MM.1S (cell line): Measurements from ENCODE around the gene SLC25A25.

ENCODE experiments used
- DNase-seq: peaks from one replicate; pipeline ENCODE4 v3.0.0-alpha.2; 2015
- H2AFZ ChIP-seq: fragments of 300-600 bp; sonication (generic); 2 replicates; pipeline ENCODE4 v1.6.0; 2016; ENCODE audit warnings: antibody characterized with exemption, low read length
- H3F3A ChIP-seq: fragments of 300-600 bp; sonication (generic); 2 replicates; pipeline ENCODE4 v1.6.1; 2016; ENCODE audit warnings: mild to moderate bottlenecking, antibody characterized with exemption, low read length, moderate library complexity, mixed read lengths; ENCODE audit not compliant: insufficient read depth
- H3K27ac ChIP-seq: fragments of 300-600 bp; sonication (generic); 2 replicates; pipeline ENCODE4 v1.5.1; 2016; ENCODE audit warnings: mild to moderate bottlenecking, low read length
- H3K27me3 ChIP-seq: fragments of 300-600 bp; sonication (generic); replicated peaks from 2 replicates; pipeline ENCODE4 v1.6.0; 2016; ENCODE audit warnings: low read length; ENCODE audit not compliant: insufficient read depth
- H3K36me3 ChIP-seq: fragments of 300-600 bp; sonication (generic); replicated peaks from 2 replicates; pipeline ENCODE4 v1.6.1; 2016; ENCODE audit warnings: mild to moderate bottlenecking, low read length, mixed read lengths; ENCODE audit not compliant: insufficient read depth
- H3K4me1 ChIP-seq: fragments of 300-600 bp; sonication (generic); 2 replicates; pipeline ENCODE4 v1.6.1; 2016; ENCODE audit warnings: low read length, mixed read lengths
- H3K4me2 ChIP-seq: fragments of 300-600 bp; sonication (generic); 2 replicates; pipeline ENCODE4 v1.6.0; 2016; ENCODE audit warnings: low read depth, low read length
- H3K4me3 ChIP-seq: fragments of 300-600 bp; sonication (generic); 2 replicates; pipeline ENCODE4 v1.5.1; 2016; ENCODE audit warnings: low read length, mixed read lengths
- H3K79me2 ChIP-seq: fragments of 300-600 bp; sonication (generic); 2 replicates; pipeline ENCODE4 v1.6.1; 2016; ENCODE audit warnings: mixed run types, low read length, mixed read lengths
- H3K9ac ChIP-seq: fragments of 300-600 bp; sonication (generic); 2 replicates; pipeline ENCODE4 v1.6.1; 2016; ENCODE audit warnings: low read length, mixed read lengths
- H3K9me2 ChIP-seq: fragments of 300-600 bp; sonication (generic); replicated peaks from 2 replicates; pipeline ENCODE4 v1.6.1; 2016; ENCODE audit warnings: mild to moderate bottlenecking, low read length, mixed read lengths; ENCODE audit not compliant: insufficient read depth
- H3K9me3 ChIP-seq: fragments of 300-600 bp; sonication (generic); replicated peaks from 2 replicates; pipeline ENCODE4 v1.6.1; 2016; ENCODE audit warnings: mild to moderate bottlenecking, low read length, mixed read lengths; ENCODE audit not compliant: insufficient read depth
- H4K20me1 ChIP-seq: fragments of 300-600 bp; sonication (generic); 2 replicates; pipeline ENCODE4 v1.6.1; 2016; ENCODE audit warnings: mild to moderate bottlenecking, low read length, moderate library complexity, mixed read lengths; ENCODE audit not compliant: insufficient read depth
- CTCF ChIP-seq: fragments of 300-600 bp; sonication (generic); IDR thresholded peaks from 2 replicates; pipeline ENCODE4 v1.5.1; 2016; ENCODE audit warnings: antibody characterized with exemption, low read length, mixed read lengths
- EZH2 ChIP-seq: fragments of 300-600 bp; sonication (generic); optimal IDR thresholded peaks from 2 replicates; pipeline ENCODE3; 2017; ENCODE audit warnings: low read depth, mild to moderate bottlenecking, antibody characterized with exemption, low read length, mixed read lengths
- EZH2phosphoT487 ChIP-seq: fragments of 300-600 bp; sonication (generic); IDR thresholded peaks from 2 replicates; pipeline ENCODE4 v1.6.1; 2018; ENCODE audit warnings: antibody characterized with exemption, low read length

Gene SLC25A25

DNA sequence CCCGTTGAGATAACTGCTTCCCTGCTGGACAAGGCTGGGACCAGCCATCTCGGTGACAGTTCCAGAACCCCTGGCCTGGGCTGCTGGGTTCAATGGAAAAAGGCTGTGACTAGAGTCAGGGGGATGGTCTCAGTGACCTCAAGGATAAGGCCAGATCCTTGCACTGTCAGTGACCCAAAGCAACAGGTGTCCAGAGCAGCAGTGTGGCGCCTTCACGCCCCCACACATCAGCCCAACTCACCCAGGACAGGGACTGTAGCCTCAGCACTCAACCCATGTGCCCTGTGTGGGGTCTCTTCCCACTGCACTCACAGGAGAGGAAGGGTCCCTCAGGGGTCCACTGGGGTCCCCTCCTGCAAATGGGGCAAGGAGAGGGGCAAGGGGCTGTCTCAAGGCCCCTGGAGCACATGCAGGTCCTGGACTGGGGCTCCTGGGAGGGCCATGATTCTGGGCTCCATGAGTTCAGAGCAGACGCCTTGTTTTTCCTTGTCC is 80.5 kb downstream of the SLC25A25 start:
- H3K9ac ChIP-seq, result no peak overlapping the region
- no peak overlapping the region for H3K4me2 ChIP-seq
- H2AFZ ChIP-seq, result no peak overlapping the region
- H3K27me3 ChIP-seq, result peaks cover 7% of the 10 kb centered on the region; the same call in 1 of the 2 replicates
- no peak for TF ChIP-seq EZH2
- no peak for TF ChIP-seq CTCF
- H3K4me3 ChIP-seq, result no peak overlapping the region
- no peaks in the 10 kb centered on the region for H4K20me1 ChIP-seq
- H3K9me2 ChIP-seq, result no peaks in the 10 kb centered on the region
- H3K4me1 ChIP-seq, result no peaks in the 10 kb centered on the region
- DNase-seq, result no peak
- H3K9me3 ChIP-seq, result no peaks in the 10 kb centered on the region
- H3K79me2 ChIP-seq, result no peaks in the 10 kb centered on the region
- H3F3A ChIP-seq, result no peaks in the 10 kb centered on the region
- H3K27ac ChIP-seq, result no peak overlapping the region
- no peaks in the 10 kb centered on the region for H3K36me3 ChIP-seq

DNA sequence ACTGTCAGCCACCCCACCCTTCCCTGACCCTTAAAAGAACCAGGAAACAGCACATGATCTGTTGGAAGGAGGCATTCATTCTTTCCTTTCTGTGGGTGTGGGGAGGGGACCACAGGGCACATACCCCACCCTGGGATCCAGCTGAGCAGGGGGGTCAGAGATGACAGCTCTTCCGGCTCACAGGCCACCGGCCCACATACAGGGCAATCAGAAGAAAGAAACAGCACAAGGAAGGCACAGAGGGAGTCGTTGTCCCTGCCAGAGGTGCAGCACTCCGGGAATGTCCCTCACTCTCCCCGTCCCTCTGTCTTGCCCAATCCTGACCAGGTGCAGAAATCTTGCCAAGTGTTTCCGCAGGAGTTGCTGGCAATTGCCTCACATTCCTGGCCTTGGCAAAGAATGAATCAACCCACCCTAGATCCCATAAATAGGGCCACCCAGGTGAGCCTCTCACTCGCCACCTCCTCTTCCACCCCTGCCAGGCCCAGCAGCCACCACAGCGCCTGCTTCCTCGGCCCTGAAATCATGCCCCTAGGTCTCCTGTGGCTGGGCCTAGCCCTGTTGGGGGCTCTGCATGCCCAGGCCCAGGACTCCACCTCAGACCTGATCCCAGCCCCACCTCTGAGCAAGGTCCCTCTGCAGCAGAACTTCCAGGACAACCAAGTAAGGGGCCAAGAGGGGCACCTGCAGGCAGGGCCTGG is 81.1 kb downstream of the SLC25A25 start, which contains the start of gene LCN2:
Gene LCN2 (plus strand): TSS at position 453 of the 701 bp plus-strand sequence. CDS start 73 bp downstream, at position 526.
- DNase-seq, result no peak
- H3K9me2 ChIP-seq, result no peaks in the 10 kb centered on the region
- TF ChIP-seq CTCF, result no peak
- peaks cover 7% of the 10 kb centered on the region; the same call in 1 of the 2 replicates for H3K27me3 ChIP-seq
- H2AFZ ChIP-seq, result no peak within 1 kb of the TSS
- no peak within 1 kb of the TSS for H3K27ac ChIP-seq
- H4K20me1 ChIP-seq, result no peaks in the 10 kb centered on the region
- no peaks in the 10 kb centered on the region for H3F3A ChIP-seq
- no peaks in the 10 kb centered on the region for H3K79me2 ChIP-seq
- no peaks in the 10 kb centered on the region for H3K9me3 ChIP-seq
- no peaks in the 10 kb centered on the region for H3K4me1 ChIP-seq
- no peaks in the 10 kb centered on the region for H3K36me3 ChIP-seq
- H3K4me3 ChIP-seq, result no peak within 1 kb of the TSS
- H3K4me2 ChIP-seq, result no peak within 1 kb of the TSS
- no peak within 1 kb of the TSS for H3K9ac ChIP-seq

DNA sequence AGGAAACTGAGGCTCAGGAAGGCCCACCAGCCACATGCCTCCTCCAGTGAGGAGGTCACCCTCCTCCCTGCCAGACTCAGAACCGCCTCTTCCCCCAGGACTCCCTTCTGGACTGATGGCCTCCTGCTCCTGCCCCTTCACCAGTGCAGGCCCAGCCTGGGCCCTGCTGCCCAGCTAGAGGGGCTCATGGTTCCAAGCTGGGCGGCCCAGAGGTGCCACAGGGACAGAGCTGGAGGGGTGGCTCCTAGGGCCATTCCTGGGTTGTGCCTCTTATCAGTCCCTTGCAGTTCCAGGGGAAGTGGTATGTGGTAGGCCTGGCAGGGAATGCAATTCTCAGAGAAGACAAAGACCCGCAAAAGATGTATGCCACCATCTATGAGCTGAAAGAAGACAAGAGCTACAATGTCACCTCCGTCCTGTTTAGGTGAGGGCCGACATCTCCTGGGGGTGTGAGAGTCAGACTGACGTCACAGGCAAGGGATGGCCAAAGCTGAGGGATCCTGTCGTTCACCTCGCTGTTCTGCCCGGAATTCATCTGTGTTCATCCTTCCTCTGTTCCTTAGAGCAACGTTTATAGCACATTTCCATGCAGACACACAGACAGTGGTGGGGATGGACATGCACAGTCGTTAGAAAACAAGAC is 82.0 kb downstream of the SLC25A25 start:
- Histone ChIP-seq H4K20me1 (no peaks in the 10 kb centered on the region), H3K27me3 (peaks cover 7% of the 10 kb centered on the region; the same call in 1 of the 2 replicates), H3K27ac (no peak overlapping the region), H3K9me2 (no peaks in the 10 kb centered on the region), H3K9ac (no peak overlapping the region), H3K36me3 (no peaks in the 10 kb centered on the region), H3K4me3 (no peak overlapping the region), H3K4me1 (no peaks in the 10 kb centered on the region), H3K4me2 (no peak overlapping the region), H2AFZ (no peak overlapping the region), H3F3A (no peaks in the 10 kb centered on the region), H3K9me3 (no peaks in the 10 kb centered on the region), H3K79me2 (no peaks in the 10 kb centered on the region)
- DNase-seq, result no peak
- no peak for TF ChIP-seq CTCF
- no peak for TF ChIP-seq EZH2phosphoT487
